Prostate gland (tissue), 2 donors: Measurements from ENCODE around the gene GDF2. TPM values are rescaled to one million over a fixed set of nuclear protein-coding genes. Genes with fewer than 3 reads are reported as not detected.

Source experiments
- DNase-seq: peaks from one replicate; pipeline ENCODE4 v3.0.0-alpha.2; 2019; ENCODE audit warnings: low spot score
- H3K27ac ChIP-seq, 2 donors: fragments of 200-600 bp; sonication (generic); 2 replicates each; pipeline ENCODE4 v1.5.1; 2017 to 2019
- H3K27me3 ChIP-seq: fragments of 200-600 bp; sonication (generic); replicated peaks from 2 replicates; pipeline ENCODE4 v1.5.1; 2019; ENCODE audit not compliant: insufficient read depth
- H3K36me3 ChIP-seq, 2 donors: fragments of 200-600 bp; sonication (generic); 1 replicate in 1 of 2; 2 replicates in 1 of 2; pipeline versions ENCODE4 v1.5.1 to v1.8.1; 2017 to 2019
- H3K4me1 ChIP-seq: fragments of 200-600 bp; sonication (generic); replicated peaks from 2 replicates; pipeline ENCODE4 v1.5.1; 2019
- H3K4me3 ChIP-seq, 2 donors: fragments of 200-600 bp; sonication (generic); 2 replicates each; pipeline ENCODE4 v1.5.1; 2017 to 2019
- H3K9me3 ChIP-seq: fragments of 200-600 bp; sonication (generic); 2 replicates; pipeline ENCODE4 v1.5.1; 2017
- CTCF ChIP-seq, 4 experiments: fragments of 200-600 bp in 2 of 4; fragments of 450-650 bp in 2 of 4; sonication (generic) in 2 of 4; IDR thresholded peaks; 1 replicate in 3 of 4; 2 replicates in 1 of 4; pipeline ENCODE4 v1.5.1; 2016 to 2019; ENCODE audit warnings: antibody characterized with exemption in 4 of 4, mild to moderate bottlenecking in 2 of 4, moderate library complexity in 2 of 4
- POLR2A ChIP-seq: fragments of 450-650 bp; IDR thresholded peaks from one replicate; pipeline ENCODE4 v1.6.1; 2016; ENCODE audit warnings: antibody characterized with exemption, mild to moderate bottlenecking
- POLR2AphosphoS5 ChIP-seq: sonication (generic); formaldehyde crosslinking; IDR thresholded peaks from one replicate; pipeline ENCODE4 v1.6.1; 2017; ENCODE audit warnings: antibody characterized with exemption
- WGBS: methylation state at CpG from one replicate; pipeline ENCODE4 v1.1.5; 2018; 5-methylcytosine and 5-hydroxymethylcytosine counted together
- intact Hi-C: fragments of 100-400 bp; cut with DNase I; formaldehyde crosslinking; loops from one replicate; pipeline ENCODE4 v1.14.2; 2022
- total RNA-seq, 2 donors: library from RNA; depleted of rRNA; stranded (reverse); fragments of >200 nt; gene quantifications; one replicate each; pipeline ENCODE4 v1.1.0, GENCODE V29; 2016

The GDF2 gene
- total RNA-seq, 2 donors from 2014 or later = not detected

DNA sequence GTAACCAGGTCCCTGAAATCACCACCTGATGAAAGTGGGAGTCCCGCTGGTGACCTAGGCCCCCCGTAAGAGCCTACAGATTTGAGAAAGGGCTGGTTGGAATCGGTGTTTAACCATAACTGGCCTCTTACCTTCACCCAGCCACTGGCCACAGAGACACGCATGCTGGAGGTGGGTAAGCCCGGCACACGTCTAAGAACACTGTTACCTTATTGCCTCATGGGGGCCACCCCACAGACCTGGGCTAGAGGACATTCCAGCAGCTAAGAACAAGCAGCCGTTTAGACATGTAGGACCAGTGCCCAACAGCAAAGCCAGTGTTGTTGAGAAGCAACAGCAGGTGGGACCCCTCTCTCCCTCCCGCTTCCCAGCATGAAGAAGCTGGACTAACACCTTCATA lies 2.5 kb upstream of the GDF2 start:
- H3K4me1 ChIP-seq = no peaks in the 10 kb centered on the region
- no peak overlapping the region for H3K4me3 ChIP-seq
- H3K9me3 ChIP-seq = no peaks in the 10 kb centered on the region
- WGBS = 87% methylated on average over 8 of the region's 8 CpGs
- peaks cover 1% of the 10 kb centered on the region for H3K27me3 ChIP-seq
- H3K27ac ChIP-seq = no peak overlapping the region
- intact Hi-C loops = no loop called here
- DNase-seq = no peak
- H3K36me3 ChIP-seq = no peaks in the 10 kb centered on the region
- no peak for TF ChIP-seq CTCF (IDR thresholded peaks at IDR 0.05)
- no peak for TF ChIP-seq POLR2A
- TF ChIP-seq POLR2AphosphoS5 = no peak

- DNase-seq = no peak
- TF ChIP-seq POLR2A (no peak), POLR2AphosphoS5 (no peak), CTCF (IDR thresholded peaks at IDR 0.05) (no peak)
- 82% methylated on average over 6 of the region's 6 CpGs for WGBS
- H3K27me3 ChIP-seq = peaks cover 1% of the 10 kb centered on the region
- H3K36me3 ChIP-seq = no peaks in the 10 kb centered on the region
- no peak overlapping the region for H3K4me3 ChIP-seq
- intact Hi-C loops = no loop called here
- no peak overlapping the region for H3K27ac ChIP-seq
- H3K9me3 ChIP-seq = no peaks in the 10 kb centered on the region
- H3K4me1 ChIP-seq = no peaks in the 10 kb centered on the region
Measured at GRCh38 chr10:47320812-47321211, 1.4 kb upstream of the GDF2 start.

DNA sequence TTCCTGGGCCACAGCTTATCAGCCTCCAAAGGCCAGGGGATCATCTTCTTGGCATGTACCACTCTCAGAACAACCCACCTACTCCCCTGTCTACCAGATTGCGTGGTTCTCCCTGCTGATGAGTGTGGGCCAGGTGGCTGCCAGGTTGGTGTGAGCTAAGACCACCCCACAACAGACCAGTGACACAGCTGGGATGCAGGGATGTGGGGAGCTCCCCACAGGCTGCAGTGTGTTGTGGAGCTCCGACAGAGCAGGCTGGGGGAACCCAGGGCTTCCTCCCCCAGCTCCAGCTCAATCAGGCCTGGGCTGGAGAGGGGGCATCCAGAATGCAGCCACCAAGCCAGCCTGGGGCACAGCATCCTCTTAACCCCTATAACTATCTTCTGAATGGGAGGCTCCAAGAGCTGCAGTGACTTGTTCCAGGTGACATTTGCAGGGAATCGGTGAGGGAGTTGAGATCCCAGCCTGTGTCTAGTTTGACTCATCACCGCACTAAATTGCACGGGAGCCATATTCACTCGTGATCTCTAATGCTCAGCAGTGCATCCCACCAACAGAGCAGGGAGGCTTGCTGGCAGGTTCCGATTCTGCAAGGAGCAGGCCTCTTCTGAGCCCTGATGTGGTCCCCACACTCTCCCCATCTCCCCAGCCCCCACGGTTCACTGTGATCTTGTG lies 596 bp upstream of the GDF2 start:
- peaks cover 1% of the 10 kb centered on the region for H3K27me3 ChIP-seq
- TF ChIP-seq CTCF (IDR thresholded peaks at IDR 0.05) (no peak), POLR2AphosphoS5 (no peak), POLR2A (no peak)
- H3K9me3 ChIP-seq = no peaks in the 10 kb centered on the region
- H3K36me3 ChIP-seq = no peaks in the 10 kb centered on the region
- no peak overlapping the region for H3K27ac ChIP-seq
- H3K4me3 ChIP-seq = no peak overlapping the region
- no peaks in the 10 kb centered on the region for H3K4me1 ChIP-seq
- intact Hi-C loops = no loop called here
- no peak for DNase-seq
- whole genome bisulfite sequencing = 87% methylated on average over 8 of the region's 8 CpGs

DNA sequence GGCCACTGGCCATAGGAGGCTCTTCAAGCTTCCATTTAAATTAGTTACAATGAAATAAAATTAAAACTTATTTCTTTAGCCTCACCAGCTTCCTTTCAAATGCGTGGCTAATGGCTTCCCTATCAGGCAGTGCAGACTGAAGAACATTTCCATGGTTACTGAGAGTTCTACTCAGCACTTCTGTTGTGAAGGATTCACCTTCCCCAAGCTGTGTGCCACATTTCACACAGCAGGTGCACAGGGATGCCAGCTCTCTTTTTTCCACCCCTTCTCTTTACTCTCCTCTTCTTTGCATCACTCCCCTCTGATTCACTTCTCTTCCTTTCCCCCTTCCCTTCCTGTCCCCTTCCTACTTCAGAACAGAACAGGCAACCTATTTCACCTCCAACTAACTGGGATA lies 833 bp downstream of the GDF2 start:
- Histone ChIP-seq H3K4me1 (no peaks in the 10 kb centered on the region), H3K9me3 (no peaks in the 10 kb centered on the region), H3K27me3 (peaks cover 1% of the 10 kb centered on the region), H3K4me3 (no peak overlapping the region), H3K27ac (no peak overlapping the region), H3K36me3 (no peaks in the 10 kb centered on the region)
- WGBS = 65% methylated on average over 1 of the region's 1 CpG
- TF ChIP-seq CTCF (IDR thresholded peaks at IDR 0.05) = no peak
- TF ChIP-seq POLR2A = no peak
- TF ChIP-seq POLR2AphosphoS5 = no peak
- intact Hi-C loops = no loop called here
- no peak for DNase-seq

DNA sequence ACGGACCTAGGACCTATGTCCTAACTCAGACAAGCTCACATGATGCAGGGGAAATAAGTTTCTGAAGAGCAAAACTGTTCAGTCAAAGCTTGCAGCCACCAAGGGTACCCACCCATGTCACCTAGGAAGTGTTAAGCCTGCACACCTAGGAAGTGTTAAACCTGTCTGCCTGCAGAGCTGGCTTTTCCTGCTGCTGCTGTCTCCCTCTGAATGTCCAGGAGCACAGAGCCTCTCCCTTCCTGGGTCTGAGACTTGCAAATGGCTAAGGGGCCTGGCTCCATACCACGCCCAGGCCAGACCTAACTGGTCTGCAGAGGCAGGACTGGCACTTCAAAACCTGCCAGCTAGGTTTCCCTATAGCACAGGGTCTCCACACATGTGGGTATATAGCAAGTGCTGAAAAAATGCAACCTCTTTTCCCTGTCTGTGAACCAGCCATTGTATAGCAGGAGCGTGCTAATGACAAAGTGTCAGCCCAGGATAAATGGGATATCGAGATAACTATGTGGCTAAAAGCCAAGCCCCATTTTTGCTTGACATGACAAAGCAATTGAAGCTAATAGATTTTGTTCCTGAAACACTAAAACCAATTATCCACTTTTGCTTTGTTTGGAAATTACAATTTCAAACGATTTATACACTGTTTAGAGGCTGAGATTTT lies 1.5 kb downstream of the GDF2 start:
- whole genome bisulfite sequencing = 56% methylated on average over 5 of the region's 5 CpGs
- intact Hi-C loops = no loop called here
- TF ChIP-seq POLR2A = no peak
- Histone ChIP-seq H3K4me1 (no peaks in the 10 kb centered on the region), H3K27me3 (peaks cover 1% of the 10 kb centered on the region), H3K9me3 (no peaks in the 10 kb centered on the region), H3K27ac (no peak overlapping the region), H3K4me3 (no peak overlapping the region), H3K36me3 (no peaks in the 10 kb centered on the region)
- DNase-seq = no peak
